HCT116 (cell line): ENCODE data around the gene CHDH. TPM values are rescaled to one million over a fixed set of nuclear protein-coding genes. Genes with fewer than 3 reads are reported as not detected.
A peak's percentile ranks its signal among the peaks of the same experiment; 100 is the strongest.

Source experiments
- ATAC-seq: fragments of 200-7000 bp; cut with Tn5 transposase; 2 replicates; pipeline ENCODE4 v1.9.1; 2020; ENCODE audit warnings: mild to moderate bottlenecking, moderate library complexity
- BruUV-seq: library from RNA; stranded (reverse); fragments of 400-500 nt; replicated peaks from 2 replicates; lab custom pipeline; 2021; lab: Mats Ljungman, UMichigan
- CTCF ChIA-PET: fragments of 300-600 bp; sonication (Branson Sonifier 250); formaldehyde crosslinking; loops from one replicate; lab custom pipeline; 2021; ENCODE audit warnings: antibody characterized with exemption; lab: Charles Lee
- POLR2A ChIA-PET: fragments of 300-600, 350-600 bp; sonication (Branson Sonifier 250); formaldehyde crosslinking; loops from one replicate; lab custom pipeline; 2021; ENCODE audit warnings: antibody characterized with exemption; lab: Charles Lee
- RAD21 ChIA-PET, 2 experiments: fragments of 300-600 bp; sonication (Branson Sonifier 250); formaldehyde crosslinking; loops; one replicate each; lab custom pipeline; 2023; ENCODE audit warnings: low total read pairs in 2 of 2; ENCODE audit not compliant: uncharacterized antibody in 2 of 2, unreplicated experiment in 2 of 2, low non-redundant PET in 1 of 2; lab: Charles Lee
- DNase-seq: peaks from one replicate; pipeline ENCODE4 v3.0.0-alpha.2; 2010; ENCODE audit warnings: low read depth, low spot score
- H2AFZ ChIP-seq: fragments of 200-600 bp; shearing (Covaris generic), sonication (generic); 2 replicates; pipeline ENCODE4 v1.6.1; 2017; ENCODE audit warnings: low read depth, mixed run types, mixed read lengths, antibody characterized with exemption, low read length; ENCODE audit not compliant: poor library complexity, severe bottlenecking
- H3K27ac ChIP-seq: 2 replicates; pipeline ENCODE4 v1.5.1; 2012; ENCODE audit warnings: low read depth, low read length
- H3K27me3 ChIP-seq: fragments of 200-600 bp; sonication (generic); 2 replicates; pipeline ENCODE4 v1.6.1; 2016; ENCODE audit warnings: mixed run types, low read length, mixed read lengths; ENCODE audit not compliant: insufficient read depth
- H3K36me3 ChIP-seq, 2 experiments: fragments of 200-500 bp in 1 of 2; fragments of 200-600 bp in 1 of 2; sonication (Bioruptor generic) in 1 of 2; sonication (generic) in 1 of 2; 2 replicates each; pipeline versions ENCODE4 v1.5.1 to v1.6.1; 2014 to 2016; ENCODE audit warnings: low read length in 2 of 2, inconsistent platforms in 1 of 2, mixed read lengths in 1 of 2, mixed run types in 1 of 2; ENCODE audit not compliant: insufficient read depth in 2 of 2, control insufficient read depth in 1 of 2
- H3K4me1 ChIP-seq, 2 experiments: fragments of 200-600 bp in 1 of 2; sonication (generic) in 1 of 2; 2 replicates each; pipeline versions ENCODE4 v1.5.1 to v1.6.1; 2012 to 2017; ENCODE audit warnings: low read length in 2 of 2, inconsistent platforms in 1 of 2, mild to moderate bottlenecking in 1 of 2, mixed read lengths in 1 of 2, mixed run types in 1 of 2, moderate library complexity in 1 of 2; ENCODE audit not compliant: insufficient read depth in 2 of 2, control insufficient read depth in 1 of 2
- H3K4me2 ChIP-seq: fragments of 200-600 bp; sonication (generic); 2 replicates; pipeline ENCODE4 v1.6.1; 2017; ENCODE audit warnings: mixed run types, low read length, mixed read lengths
- H3K4me3 ChIP-seq, 2 experiments: fragments of 200-600 bp in 1 of 2; sonication (generic) in 1 of 2; replicated peaks in 1 of 2; 2 replicates each; pipeline ENCODE4 v1.5.1; 2011 to 2016; ENCODE audit warnings: low read length in 2 of 2, control low read depth in 1 of 2, low read depth in 1 of 2, mild to moderate bottlenecking in 1 of 2, mixed read lengths in 1 of 2, mixed run types in 1 of 2
- H3K79me2 ChIP-seq: fragments of 200-600 bp; sonication (generic); 2 replicates; pipeline ENCODE4 v1.6.1; 2017; ENCODE audit warnings: mild to moderate bottlenecking, mixed run types, low read length, moderate library complexity, mixed read lengths; ENCODE audit not compliant: insufficient read depth
- H3K9ac ChIP-seq: fragments of 200-600 bp; sonication (generic); 2 replicates; pipeline ENCODE4 v1.6.1; 2016; ENCODE audit warnings: low read length, mixed read lengths
- H3K9me2 ChIP-seq: fragments of 200-600 bp; sonication (generic), shearing (Covaris generic); 2 replicates; pipeline ENCODE4 v1.6.1; 2017; ENCODE audit warnings: mixed run types, mild to moderate bottlenecking, moderate library complexity; ENCODE audit not compliant: insufficient read depth
- H3K9me3 ChIP-seq, 2 experiments: fragments of 200-500 bp in 1 of 2; fragments of 200-600 bp in 1 of 2; sonication (Bioruptor generic) in 1 of 2; sonication (generic) in 1 of 2; 2 replicates each; pipeline ENCODE4 v1.6.1; 2014 to 2017; ENCODE audit warnings: low read length in 2 of 2, mixed read lengths in 2 of 2, inconsistent platforms in 1 of 2, low read depth in 1 of 2, mild to moderate bottlenecking in 1 of 2, mixed run types in 1 of 2, moderate library complexity in 1 of 2; ENCODE audit not compliant: control insufficient read depth in 1 of 2, insufficient read depth in 1 of 2
- H4K20me1 ChIP-seq: fragments of 200-600 bp; sonication (generic), shearing (Covaris generic); 2 replicates; pipeline ENCODE4 v1.6.1; 2017; ENCODE audit warnings: mixed run types, mild to moderate bottlenecking, moderate library complexity; ENCODE audit not compliant: insufficient read depth
- CBX3 ChIP-seq: IDR thresholded peaks from 2 replicates; pipeline ENCODE4 v1.6.1; 2012; ENCODE audit warnings: low read depth
- CEBPB ChIP-seq: IDR thresholded peaks from 2 replicates; pipeline ENCODE4 v1.6.1; 2012; ENCODE audit warnings: low read depth
- CTCF ChIP-seq, 3 experiments: fragments of 200-600 bp in 1 of 3; sonication (generic) in 1 of 3; IDR thresholded peaks in 2 of 3; conservative IDR thresholded peaks in 1 of 3; 2 replicates each; pipeline ENCODE4 v1.5.1; 2012 to 2017; ENCODE audit warnings: low read depth in 2 of 3, low read length in 2 of 3, antibody characterized with exemption in 1 of 3, borderline replicate concordance in 1 of 3, control low read depth in 1 of 3, mild to moderate bottlenecking in 1 of 3, mixed read lengths in 1 of 3, mixed run types in 1 of 3, moderate library complexity in 1 of 3; ENCODE audit not compliant: insufficient read depth in 1 of 3
- ELF1 ChIP-seq: IDR thresholded peaks from 2 replicates; pipeline ENCODE4 v1.6.1; 2012; ENCODE audit warnings: low read depth, borderline replicate concordance
- EZH2 ChIP-seq: fragments of 200-600 bp; sonication (generic); IDR thresholded peaks from 2 replicates; pipeline ENCODE4 v1.6.1; 2017; ENCODE audit warnings: antibody characterized with exemption, mixed run types
- EZH2phosphoT487 ChIP-seq: fragments of 200-600 bp; IDR thresholded peaks from 2 replicates; pipeline ENCODE4 v1.6.1; 2018; ENCODE audit warnings: antibody characterized with exemption, borderline replicate concordance
- JUND ChIP-seq: IDR thresholded peaks from 2 replicates; pipeline ENCODE4 v1.6.1; 2012
- POLR2A ChIP-seq: IDR thresholded peaks from 2 replicates; pipeline ENCODE4 v1.7.0; 2011; ENCODE audit warnings: borderline replicate concordance; ENCODE audit not compliant: insufficient read depth, insufficient read length; ENCODE audit errors: extremely low read depth
- POLR2AphosphoS5 ChIP-seq: IDR thresholded peaks from 2 replicates; pipeline ENCODE4 v1.6.1; 2011; ENCODE audit warnings: mild to moderate bottlenecking, low read depth, low read length, moderate library complexity
- RAD21 ChIP-seq: IDR thresholded peaks from 2 replicates; pipeline ENCODE4 v1.6.1; 2012; ENCODE audit warnings: low read depth, mild to moderate bottlenecking
- SRF ChIP-seq: IDR thresholded peaks from 2 replicates; pipeline ENCODE4 v1.6.1; 2012; ENCODE audit warnings: low read depth
- ZBTB33 ChIP-seq: IDR thresholded peaks from 2 replicates; pipeline ENCODE4 v1.6.1; 2011; ENCODE audit warnings: mild to moderate bottlenecking, low read length, moderate library complexity; ENCODE audit not compliant: insufficient replicate concordance; ENCODE audit errors: extremely low read depth
- ZNF274 ChIP-seq: fragments of 200-500 bp; sonication (Bioruptor generic); IDR thresholded peaks from 2 replicates; pipeline ENCODE4 v1.6.1; 2014; ENCODE audit warnings: mild to moderate bottlenecking, low read depth, low read length, inconsistent platforms
- intact Hi-C: fragments of 100-400 bp; cut with micrococcal nuclease; formaldehyde crosslinking; loops from 2 replicates; pipeline ENCODE4 v1.10.0; 2022
- total RNA-seq: library from RNA; stranded (reverse); gene quantifications from one replicate; pipeline ENCODE4 v1.2.1, GENCODE V29; 2021; ENCODE audit not compliant: unreplicated experiment

CHDH gene
- total RNA-seq, 1 experiment from 2014 or later, result 10.8 TPM

- Histone ChIP-seq H3K4me1 (peaks cover 33 to 42% of the 10 kb centered on the region in 2 experiments), H3K27me3 (no peaks in the 10 kb centered on the region), H4K20me1 (no peaks in the 10 kb centered on the region), H3K27ac (no peak overlapping the region), H3K9ac (no peak overlapping the region), H3K9me3 (no peaks in the 10 kb centered on the region), H3K9me2 (no peaks in the 10 kb centered on the region), H3K4me2 (no peak overlapping the region), H3K36me3 (no peaks in the 10 kb centered on the region), H3K4me3 (no peak overlapping the region), H3K79me2 (no peaks in the 10 kb centered on the region), H2AFZ (no peak overlapping the region)
- BruUV-seq, result no TSS peak
- no peak for ATAC-seq
- POLR2A ChIA-PET, result no interaction called here
- no peak for DNase-seq
- TF ChIP-seq ELF1, result no peak
- TF ChIP-seq CTCF (IDR thresholded peaks at IDR 0.05 in 2 of 3, conservative IDR thresholded peaks at IDR 0.05 in 1 of 3; ENCODE audit: borderline replicate concordance in 1 of 3, insufficient read depth in 1 of 3, low read depth in 2 of 3, low read length in 2 of 3), result peak in 1 of 3 experiments; percentile 13; a peak in 1 of 6 replicates
- RAD21 ChIA-PET, result no interaction called here
- CTCF ChIA-PET, result interaction anchor here (1.2 kb wide), 1 partner anchor 51 kb away, joined by 3 read pairs; the partner anchor contains the start of gene SELENOK
- intact Hi-C loops, result no loop called here
Measured at GRCh38 chr3:53841296-53841695, 4.9 kb downstream of the CHDH start.

GRCh38 chr3:53837331-53837730 lies 8.9 kb downstream of the CHDH start:
- RAD21 ChIA-PET, result no interaction called here
- Histone ChIP-seq H3K4me3 (no peak overlapping the region), H3K4me1 (peaks cover 4 to 5% of the 10 kb centered on the region in 2 experiments; a peak in 2 of 4 replicates), H3K79me2 (no peaks in the 10 kb centered on the region), H3K9ac (no peak overlapping the region), H3K4me2 (no peak overlapping the region), H2AFZ (no peak overlapping the region), H3K9me3 (no peaks in the 10 kb centered on the region), H4K20me1 (no peaks in the 10 kb centered on the region), H3K36me3 (no peaks in the 10 kb centered on the region), H3K27ac (no peak overlapping the region), H3K9me2 (no peaks in the 10 kb centered on the region), H3K27me3 (no peaks in the 10 kb centered on the region)
- CTCF ChIA-PET, result no interaction called here
- DNase-seq (no peak), ATAC-seq (no peak)
- BruUV-seq, result no TSS peak
- intact Hi-C loops, result no loop called here
- POLR2A ChIA-PET, result no interaction called here
- TF ChIP-seq CEBPB (no peak), CTCF (IDR thresholded peaks at IDR 0.05 in 2 of 3, conservative IDR thresholded peaks at IDR 0.05 in 1 of 3; ENCODE audit: borderline replicate concordance in 1 of 3, insufficient read depth in 1 of 3, low read depth in 2 of 3, low read length in 2 of 3) (no peak), JUND (no peak), EZH2 (no peak), ZNF274 (no peak), ZBTB33 (no peak), CBX3 (no peak), RAD21 (no peak), SRF (no peak), EZH2phosphoT487 (no peak), POLR2AphosphoS5 (no peak), POLR2A (no peak)
